Stimulated activated CD8-positive, alpha-beta memory T cell treated with anti-CD3 and anti-CD28 coated beads, Interleukin-7, amount 100 ng/mL, for 24 hours (primary cell): ENCODE measurements around the gene FAM117A.
"Not testable (repeated sequence)": the region's sequence is repeated elsewhere in the genome, so short reads cannot be mapped to it uniquely, and the experiment has no call there.

Source experiments
- DNase-seq: peaks from one replicate; pipeline ENCODE4 v3.0.0-alpha.2; 2020; ENCODE audit warnings: low read depth

The FAM117A gene

GRCh38 chr17:49677933-49678847 is 85.7 kb downstream of the FAM117A start, which contains the start of gene SPOP:
Gene SPOP, minus strand, starts transcription at chr17:49678097. Its CDS starts 55,287 bp downstream, at chr17:49622810.
- peak; percentile 97 for DNase-seq

- peak; percentile 91 for DNase-seq
Measured at GRCh38 chr17:49677134-49677932, 86.6 kb downstream of the FAM117A start.

- DNase-seq: no peak
Measured at GRCh38 chr17:49676276-49676868, 87.6 kb downstream of the FAM117A start.

- DNase-seq: no peak
Measured at GRCh38 chr17:49674507-49674906, 89.4 kb downstream of the FAM117A start.

- not testable (repeated sequence) for DNase-seq
Measured at GRCh38 chr17:49673679-49674078, 90.3 kb downstream of the FAM117A start.

- no peak for DNase-seq
Measured at GRCh38 chr17:49670641-49671040, 93.3 kb downstream of the FAM117A start.

GRCh38 chr17:49670002-49670401 is 93.9 kb downstream of the FAM117A start:
- DNase-seq: no peak

- DNase-seq: no peak
Measured at GRCh38 chr17:49667854-49668253, 96.1 kb downstream of the FAM117A start.

- no peak for DNase-seq
Measured at GRCh38 chr17:49664706-49665211, 99.2 kb downstream of the FAM117A start.
